HFF-Myc (cell line): Measurements from ENCODE around the gene ATP10A.

Experiments
- DNase-seq: peaks from one replicate; pipeline ENCODE4 v3.0.0-alpha.2; 2011; ENCODE audit warnings: low read depth; ENCODE audit errors: extremely low read depth
- H3K4me3 ChIP-seq: replicated peaks from 2 replicates; pipeline ENCODE4 v1.5.1; 2011; ENCODE audit warnings: low read depth, mild to moderate bottlenecking, control low read depth, low read length
- TF ChIP-seq, protein P1 (sequence below): IDR thresholded peaks from 2 replicates; pipeline ENCODE4 v1.5.1; 2012; ENCODE audit warnings: mild to moderate bottlenecking, low read depth, low read length, control low read depth; ENCODE audit errors: missing control alignments

ATP10A gene

DNA sequence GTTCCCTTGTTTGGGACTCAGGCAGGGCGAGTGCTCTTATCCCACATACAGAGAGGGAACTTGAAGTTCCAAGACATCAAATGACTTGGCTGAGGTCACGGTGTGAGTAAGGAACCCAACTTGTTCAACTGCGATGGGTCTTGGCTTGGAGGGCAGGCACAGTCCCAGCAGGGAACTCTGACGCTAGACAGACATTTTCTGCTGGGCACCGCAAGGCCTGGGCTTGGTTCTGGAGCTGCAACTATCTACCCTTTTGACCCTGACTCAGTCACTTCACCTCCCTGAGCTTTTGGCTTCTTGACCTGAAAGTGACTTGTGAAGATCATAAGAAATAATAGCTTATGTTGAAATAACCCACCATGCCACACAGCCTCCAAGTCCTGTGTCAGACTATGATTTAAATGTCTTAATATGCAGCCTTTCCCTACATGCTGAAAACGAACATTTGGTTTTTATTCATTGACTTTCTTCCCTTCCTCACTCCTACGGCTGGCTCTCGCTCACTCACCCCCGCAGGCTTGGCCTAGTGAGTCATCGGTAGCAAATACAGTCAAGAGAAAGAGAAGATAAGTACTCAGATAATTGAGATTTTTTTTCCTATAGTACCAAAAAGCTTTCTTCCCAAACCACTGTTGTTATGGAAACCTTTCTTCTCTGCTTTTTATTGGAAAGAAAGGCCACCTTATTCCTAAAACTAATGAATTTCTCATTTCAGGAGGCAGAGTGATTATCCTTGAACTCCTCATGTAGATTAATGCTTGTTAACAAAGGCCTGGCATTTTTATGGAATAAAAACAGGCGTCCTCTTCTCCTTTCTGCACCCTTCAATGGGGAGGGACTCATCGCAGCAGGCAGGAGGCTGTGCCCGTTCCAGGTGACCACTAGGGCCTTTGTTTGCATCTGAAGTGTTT lies 178.4 kb downstream of the ATP10A start:
- TF ChIP-seq, protein P1, sequence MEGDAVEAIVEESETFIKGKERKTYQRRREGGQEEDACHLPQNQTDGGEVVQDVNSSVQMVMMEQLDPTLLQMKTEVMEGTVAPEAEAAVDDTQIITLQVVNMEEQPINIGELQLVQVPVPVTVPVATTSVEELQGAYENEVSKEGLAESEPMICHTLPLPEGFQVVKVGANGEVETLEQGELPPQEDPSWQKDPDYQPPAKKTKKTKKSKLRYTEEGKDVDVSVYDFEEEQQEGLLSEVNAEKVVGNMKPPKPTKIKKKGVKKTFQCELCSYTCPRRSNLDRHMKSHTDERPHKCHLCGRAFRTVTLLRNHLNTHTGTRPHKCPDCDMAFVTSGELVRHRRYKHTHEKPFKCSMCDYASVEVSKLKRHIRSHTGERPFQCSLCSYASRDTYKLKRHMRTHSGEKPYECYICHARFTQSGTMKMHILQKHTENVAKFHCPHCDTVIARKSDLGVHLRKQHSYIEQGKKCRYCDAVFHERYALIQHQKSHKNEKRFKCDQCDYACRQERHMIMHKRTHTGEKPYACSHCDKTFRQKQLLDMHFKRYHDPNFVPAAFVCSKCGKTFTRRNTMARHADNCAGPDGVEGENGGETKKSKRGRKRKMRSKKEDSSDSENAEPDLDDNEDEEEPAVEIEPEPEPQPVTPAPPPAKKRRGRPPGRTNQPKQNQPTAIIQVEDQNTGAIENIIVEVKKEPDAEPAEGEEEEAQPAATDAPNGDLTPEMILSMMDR, result no peak
- peak; percentile 36 for DNase-seq

DNA sequence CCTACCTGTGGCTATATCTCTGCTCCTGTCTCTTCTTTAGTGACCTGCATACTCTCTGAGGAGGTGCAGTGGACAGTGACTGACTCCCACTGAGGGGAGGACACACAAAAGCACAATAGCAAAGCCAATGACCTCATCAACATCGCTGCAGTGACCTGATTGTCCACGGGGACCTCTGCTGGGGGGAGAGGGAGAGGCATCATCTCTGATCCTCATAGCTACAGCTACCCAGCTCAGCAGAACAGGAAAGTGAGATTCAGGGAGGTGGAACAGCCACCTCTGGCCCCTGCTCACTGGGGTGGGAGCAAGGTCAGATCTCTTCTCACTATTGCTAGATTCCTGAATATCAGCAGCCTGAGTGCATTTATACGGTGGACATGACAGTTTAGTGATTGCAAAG lies 179.2 kb downstream of the ATP10A start:
- TF ChIP-seq, protein P1, result no peak
- H3K4me3 ChIP-seq, result no peak overlapping the region
- DNase-seq, result no peak

More for the DNA sequence above, 178.4 kb downstream of the ATP10A start:
- no peak overlapping the region for H3K4me3 ChIP-seq

DNA sequence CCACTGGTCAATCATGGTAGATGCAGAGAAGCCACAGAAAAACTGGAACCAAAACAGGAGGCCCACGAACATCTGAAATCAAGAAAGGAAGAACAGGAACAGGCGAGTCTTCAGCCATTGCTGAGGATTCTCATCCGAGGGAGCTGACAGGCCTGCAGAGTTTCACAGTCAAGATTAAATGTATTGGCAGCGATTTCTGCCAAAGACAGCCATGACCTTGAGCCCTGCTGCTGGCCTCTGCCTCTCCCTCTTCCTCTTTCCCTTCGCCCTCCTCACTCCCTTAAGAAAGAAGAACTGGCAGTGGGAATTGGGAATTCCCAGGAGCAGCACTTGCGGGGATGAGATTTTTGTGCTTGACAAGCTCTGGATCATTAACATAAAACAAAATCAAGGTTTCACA lies 179.7 kb downstream of the ATP10A start:
- TF ChIP-seq, protein P1, result no peak
- no peak overlapping the region for H3K4me3 ChIP-seq
- DNase-seq, result no peak

DNA sequence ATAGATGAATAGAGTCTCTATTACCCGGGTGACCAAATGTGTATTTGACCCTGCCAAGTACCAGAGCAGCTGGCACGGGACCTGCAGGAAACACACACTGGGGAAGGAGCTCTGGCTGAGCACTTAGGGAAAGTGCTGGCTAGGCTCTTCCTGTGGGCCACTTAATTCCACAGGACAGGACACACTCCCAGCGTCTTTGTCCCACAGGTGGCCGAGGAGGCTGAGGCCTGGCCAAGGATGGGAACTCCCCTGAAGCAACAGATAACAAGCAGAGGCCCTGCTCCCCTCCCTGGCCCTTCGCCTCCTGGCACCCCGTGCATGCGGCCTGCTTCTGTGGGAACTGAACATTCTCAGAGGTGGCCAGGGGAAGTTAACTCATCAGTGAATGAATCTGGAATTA lies 180.8 kb downstream of the ATP10A start:
- no peak for DNase-seq
- TF ChIP-seq, protein P1, result no peak
- no peak overlapping the region for H3K4me3 ChIP-seq

DNA sequence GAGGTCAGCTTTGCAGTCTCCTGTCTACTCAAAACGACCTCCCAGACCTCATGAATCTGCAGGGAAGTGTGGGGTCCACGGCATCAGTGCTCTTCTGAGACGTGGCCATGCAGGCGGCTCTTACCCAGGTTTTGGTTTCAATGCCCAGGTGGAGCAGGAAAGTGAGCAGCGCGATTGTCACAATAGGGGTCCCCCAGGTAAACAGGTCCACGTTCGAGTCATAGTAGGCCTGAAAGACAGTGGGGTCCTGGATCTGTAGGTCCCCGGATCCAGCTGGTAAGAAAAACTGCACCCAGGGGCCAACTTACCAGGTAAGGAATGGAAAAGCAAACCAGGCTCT lies 182.5 kb downstream of the ATP10A start:
- TF ChIP-seq, protein P1, result no peak
- no peak overlapping the region for H3K4me3 ChIP-seq
- no peak for DNase-seq

DNA sequence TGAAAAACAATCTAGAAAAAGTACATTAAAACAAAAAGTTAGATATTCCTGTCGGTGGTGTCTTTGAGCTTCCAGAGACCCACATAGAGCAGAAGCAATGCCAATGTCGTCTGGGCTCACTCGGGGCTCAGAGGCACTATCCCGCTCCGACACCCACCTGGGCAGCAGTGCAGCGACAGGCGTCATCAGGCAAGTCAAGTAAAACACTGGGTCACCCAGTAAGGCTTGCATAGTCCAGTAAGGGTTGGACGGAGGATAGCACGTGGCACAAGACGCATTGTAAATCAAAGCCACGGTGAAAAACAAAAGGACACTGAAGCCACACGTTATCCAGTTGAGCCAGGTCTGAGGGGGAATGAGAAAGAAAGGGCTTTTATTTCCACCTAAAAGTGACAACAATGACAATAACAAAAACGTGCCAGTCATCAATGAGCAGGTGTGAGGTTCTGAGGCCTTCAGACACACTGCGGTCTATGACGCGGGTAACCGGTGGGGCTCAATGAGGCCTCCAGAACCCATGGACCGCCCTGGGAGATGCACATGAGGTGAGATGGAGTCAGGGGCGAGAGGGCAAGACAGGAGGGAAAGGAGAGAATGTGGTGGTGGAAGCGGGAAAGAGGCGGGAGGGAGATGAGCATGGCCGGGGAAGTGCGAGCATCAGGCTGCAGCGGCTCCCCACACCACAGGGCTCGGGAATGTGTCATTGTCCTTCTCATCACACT lies 183.0 kb downstream of the ATP10A start:
- no peak overlapping the region for H3K4me3 ChIP-seq
- no peak for DNase-seq
- TF ChIP-seq, protein P1, result no peak
